ENCODE data around the gene FCRL5.
"Not testable (repeated sequence)": the region's sequence is repeated elsewhere in the genome, so short reads cannot be mapped to it uniquely, and the experiment has no call there.

FCRL5 gene

DNA sequence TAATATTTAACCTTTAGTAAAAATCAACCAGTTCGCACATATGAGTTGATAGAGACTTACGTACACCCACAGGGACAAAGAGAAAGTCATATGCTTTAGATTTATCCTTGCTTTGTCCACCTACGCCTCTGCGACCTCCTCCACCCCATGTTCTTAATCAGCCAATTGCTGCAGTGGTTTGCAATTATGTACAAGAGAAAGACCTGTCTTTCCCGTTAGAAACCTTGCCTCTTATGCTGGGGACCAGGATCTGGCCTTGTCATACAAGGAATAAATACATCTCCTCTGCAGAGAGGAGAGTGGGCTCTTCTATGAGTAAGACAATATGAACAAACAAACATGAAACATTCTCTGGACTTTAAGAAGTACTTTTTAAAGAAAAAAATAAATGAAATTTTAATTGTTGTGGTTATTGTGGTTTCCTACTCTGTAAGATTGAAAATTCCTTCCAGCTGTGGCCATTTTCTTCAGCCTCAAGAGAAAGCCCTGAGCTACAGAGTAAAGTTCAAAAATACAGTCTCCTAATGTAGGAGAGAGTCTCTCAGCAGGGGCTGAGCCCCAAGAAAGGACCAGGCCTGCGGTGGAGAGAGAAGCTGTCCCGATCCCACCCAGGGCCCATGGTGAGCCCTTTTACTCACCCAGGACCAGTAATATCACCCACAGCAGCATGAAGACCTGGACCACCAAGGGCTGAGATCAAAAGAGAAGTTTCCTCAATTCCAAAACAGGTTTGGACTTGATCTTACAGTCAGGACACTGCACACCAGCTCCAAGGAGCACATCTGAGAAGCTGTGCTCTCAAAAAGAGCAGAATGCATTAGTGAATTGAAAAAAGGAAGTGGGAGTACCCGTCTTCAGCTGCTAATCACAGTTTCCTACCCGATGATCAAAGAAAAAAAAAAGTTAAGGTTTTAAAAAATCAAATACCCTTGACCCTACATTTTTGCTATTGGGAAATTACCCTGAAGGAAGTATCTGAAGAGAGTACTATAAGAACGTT lies at the start of gene FCRL5:
Gene FCRL5, minus strand, starts transcription at position 822 of the 1,000 bp plus-strand sequence. Its CDS starts 153 bp downstream, at position 669.
- DNase-seq: no peak

DNA sequence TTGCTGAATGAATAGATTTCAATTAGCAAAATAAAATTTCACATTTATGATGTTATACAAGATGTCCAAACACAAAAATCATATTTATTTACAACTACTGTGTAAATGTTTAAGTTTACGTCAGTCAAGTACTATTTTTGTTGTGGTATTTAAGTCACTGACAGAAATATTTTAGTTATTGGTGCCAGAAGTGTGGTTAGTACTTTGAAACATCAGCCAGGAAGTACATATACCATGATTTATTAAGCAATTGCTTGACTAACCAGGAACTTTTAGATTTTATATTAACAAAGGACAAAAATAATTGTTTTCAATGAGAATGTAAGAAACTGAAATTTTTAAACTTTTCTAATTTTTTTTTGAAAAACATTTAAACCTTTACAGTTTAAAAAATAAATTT lies 47.9 kb upstream of the FCRL5 start:
- DNase-seq: no peak

GRCh38 chr1:157597959-157598667 lies 45.8 kb upstream of the FCRL5 start, which contains the start of gene FCRL4:
Gene FCRL4 (minus strand): TSS chr1:157598085. CDS start chr1:157597944, 141 bp downstream.
- no peak for DNase-seq

DNA sequence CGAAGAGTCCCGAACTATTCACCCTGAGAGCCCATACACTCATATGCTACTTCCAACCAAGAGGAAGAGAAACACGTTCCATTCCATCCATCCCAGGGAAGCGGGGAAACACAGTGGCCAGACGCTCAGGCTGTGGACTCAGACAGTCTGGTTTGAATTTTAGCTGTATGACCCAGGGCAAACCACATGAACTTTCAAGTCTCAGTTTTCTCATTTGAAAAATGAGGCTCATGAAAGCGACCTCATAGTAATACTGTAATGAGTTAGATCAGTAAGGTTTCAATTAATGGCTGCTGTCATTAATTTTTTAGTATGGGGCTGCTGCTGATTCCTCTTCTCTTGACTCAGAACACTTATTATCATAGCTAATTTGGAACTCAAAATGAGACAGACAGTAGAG lies 44.1 kb upstream of the FCRL5 start:
- DNase-seq: no peak

GRCh38 chr1:157595356-157595755 lies 43.0 kb upstream of the FCRL5 start:
- DNase-seq: peak; percentile 70

- no peak for DNase-seq
Observed at GRCh38 chr1:157585984-157586383, 33.7 kb upstream of the FCRL5 start.

GRCh38 chr1:157584503-157584902 lies 32.2 kb upstream of the FCRL5 start:
- DNase-seq: no peak

DNA sequence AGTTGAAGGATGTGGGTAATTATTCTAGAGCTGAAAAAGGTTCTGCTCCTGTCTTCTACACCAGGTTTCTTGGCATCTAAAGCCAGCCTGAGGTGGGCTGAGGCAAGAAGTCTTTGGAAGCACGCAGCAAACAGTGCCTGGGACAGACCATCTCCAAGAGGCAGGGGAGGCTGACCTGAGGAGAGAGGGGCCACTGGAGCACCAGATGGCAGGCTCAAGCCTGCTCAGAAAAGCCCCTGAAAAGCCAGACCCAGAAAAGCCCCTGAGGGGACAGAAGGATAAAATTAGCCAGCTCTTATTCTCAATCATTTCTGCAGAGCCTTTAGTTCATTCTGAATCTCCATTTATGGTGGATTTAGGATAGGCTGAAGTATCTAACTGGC lies 28.5 kb upstream of the FCRL5 start:
- no peak for DNase-seq

DNA sequence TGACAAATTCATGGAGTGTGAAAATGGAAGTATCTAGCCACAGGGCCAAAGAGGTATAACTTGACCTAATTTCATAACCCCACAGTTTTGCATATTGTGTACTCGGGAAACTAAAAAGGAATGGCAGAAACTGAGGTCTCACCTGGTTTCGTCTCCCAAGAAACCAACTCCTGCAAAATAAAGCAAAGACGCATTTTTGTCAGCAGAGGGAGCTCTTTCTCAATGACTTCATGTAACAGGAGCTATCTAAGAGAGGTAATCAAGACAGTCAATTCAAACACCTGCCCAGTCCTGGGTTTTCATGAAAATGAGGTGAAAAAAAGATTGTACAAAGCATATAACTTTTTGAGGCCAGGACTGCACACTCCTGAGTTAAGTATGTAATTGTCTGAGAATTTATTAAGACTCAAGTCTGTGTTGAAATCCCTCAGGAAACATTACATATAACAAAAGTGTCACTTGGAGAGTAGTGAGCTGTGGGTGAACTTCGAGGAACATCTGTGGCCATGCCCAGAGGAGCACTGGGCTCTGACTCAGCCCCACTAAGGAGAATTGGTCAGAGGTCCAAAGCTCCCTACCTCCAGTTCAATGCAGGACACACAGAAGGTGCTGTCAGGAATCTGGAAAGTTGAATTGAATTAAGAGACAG lies 28.0 kb upstream of the FCRL5 start:
- DNase-seq: no peak

DNA sequence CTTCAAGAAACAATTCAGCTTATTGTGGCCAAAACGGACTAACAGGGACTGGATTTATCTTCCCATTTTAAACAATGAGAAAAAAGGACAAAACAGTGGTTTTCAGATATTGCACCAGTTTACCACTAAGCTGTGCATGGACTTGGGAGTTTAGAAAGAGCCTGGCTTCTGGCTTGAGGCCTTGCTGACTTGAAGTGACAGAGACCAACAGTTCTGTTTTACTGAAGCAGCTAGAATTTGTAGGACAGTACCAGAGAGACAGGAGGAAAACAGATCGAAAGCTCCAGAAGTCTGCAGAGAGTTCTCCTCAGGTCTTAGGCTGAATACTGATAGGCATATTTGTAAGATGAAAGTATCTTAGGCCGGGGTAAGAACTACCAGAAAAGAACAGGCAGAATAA lies 25.1 kb upstream of the FCRL5 start:
- DNase-seq: no peak

DNA sequence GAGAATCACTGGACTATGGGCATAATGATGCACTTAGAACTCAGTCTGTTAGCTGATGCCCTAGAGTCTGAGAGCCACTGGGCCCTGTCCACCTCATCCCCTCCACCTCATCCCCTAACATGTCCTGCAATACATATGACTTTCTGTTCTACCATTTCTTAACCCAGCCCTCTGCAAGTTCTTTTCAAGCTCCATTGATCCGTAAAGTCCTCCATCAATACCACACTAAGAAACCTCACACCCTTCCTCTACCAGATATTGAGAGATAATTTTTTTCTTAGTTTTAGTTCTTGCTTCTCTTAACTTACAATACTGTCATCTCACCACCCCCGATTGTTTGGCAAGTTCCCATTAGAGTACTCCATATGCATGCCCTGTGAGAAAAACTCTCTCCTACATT lies 23.4 kb upstream of the FCRL5 start:
- no peak for DNase-seq

- DNase-seq: no peak
Observed at GRCh38 chr1:157574836-157575235, 22.5 kb upstream of the FCRL5 start.

GRCh38 chr1:157566484-157567300 lies 14.4 kb upstream of the FCRL5 start:
- DNase-seq: peak; percentile 13

DNA sequence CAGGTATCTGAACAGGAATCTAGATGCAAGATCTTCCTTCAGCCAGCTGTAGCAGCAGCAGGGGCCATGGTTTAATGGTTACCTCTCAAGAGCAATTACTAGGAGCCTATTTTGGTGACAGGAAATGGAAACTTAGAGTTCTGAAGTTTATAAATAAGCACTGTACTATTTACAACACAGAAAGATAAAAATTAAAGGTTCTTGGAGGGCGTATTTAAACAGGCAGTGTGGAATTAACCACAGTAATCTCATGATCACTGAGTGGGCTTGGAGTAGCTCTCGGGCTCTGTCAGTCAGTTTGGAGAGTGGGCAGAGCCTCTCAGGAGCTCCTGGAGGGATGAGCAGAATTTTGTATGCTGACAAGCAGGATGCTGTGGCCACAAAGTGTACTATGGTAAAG lies 10.2 kb upstream of the FCRL5 start:
- DNase-seq: no peak

GRCh38 chr1:157558119-157558518 lies 5.8 kb upstream of the FCRL5 start:
- no peak for DNase-seq

- not testable (repeated sequence) for DNase-seq
Observed at GRCh38 chr1:157548081-157548480, 4.2 kb downstream of the FCRL5 start.

GRCh38 chr1:157542676-157543075 lies 9.6 kb downstream of the FCRL5 start:
- no peak for DNase-seq

DNA sequence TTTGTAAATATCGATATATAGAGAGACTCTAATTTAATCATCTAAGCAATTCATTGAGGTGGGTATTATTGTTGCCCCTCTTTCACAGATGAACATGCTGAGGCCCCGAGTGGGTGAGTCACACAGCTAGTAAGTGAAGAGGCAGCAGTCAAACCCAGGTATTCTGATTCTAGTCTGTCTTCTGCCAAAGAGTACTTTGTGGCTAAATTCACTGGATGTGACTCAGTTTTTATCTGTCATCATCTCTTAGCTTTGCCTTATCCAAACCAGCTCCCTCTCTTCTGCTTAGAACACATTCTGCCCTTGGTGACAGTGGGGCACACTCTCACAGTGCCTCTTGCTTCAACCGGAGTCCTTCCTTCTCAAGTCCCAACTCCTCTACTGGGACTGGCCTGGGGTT lies 11.5 kb downstream of the FCRL5 start:
- no peak for DNase-seq

GRCh38 chr1:157540160-157540748 lies 12.1 kb downstream of the FCRL5 start:
- DNase-seq: no peak

GRCh38 chr1:157539568-157539967 lies 12.7 kb downstream of the FCRL5 start:
- DNase-seq: no peak

DNA sequence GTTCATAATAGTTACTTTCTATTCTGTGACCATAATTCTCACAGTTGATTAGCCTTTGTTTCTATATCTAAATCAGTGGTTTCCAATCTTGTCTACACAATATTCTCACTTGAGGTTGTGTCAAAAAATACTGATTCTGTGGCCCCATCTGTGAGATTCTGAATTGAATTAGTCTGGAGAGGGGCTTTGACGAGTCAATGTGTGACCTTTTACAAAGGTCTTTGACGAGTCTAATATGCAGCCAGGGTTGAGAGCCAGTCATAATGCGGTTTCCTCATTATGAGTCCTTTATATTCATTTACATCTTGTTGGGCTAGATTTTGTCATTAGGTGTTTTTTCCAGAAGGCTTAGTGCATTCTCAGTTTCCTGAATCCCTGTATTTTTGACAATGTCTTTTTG lies 19.7 kb downstream of the FCRL5 start:
- DNase-seq: no peak
